Testis (tissue), 2 donors: ENCODE data around the gene TIGIT.

Experiments
- POLR2A ChIP-seq: fragments of 450-650 bp; IDR thresholded peaks from one replicate; pipeline ENCODE4 v1.6.1; 2017; ENCODE audit warnings: antibody characterized with exemption, mild to moderate bottlenecking, moderate library complexity
- TF ChIP-seq, protein P1 (sequence below), 3 experiments: fragments of 450-650 bp in 2 of 3; fragments of 200-600 bp in 1 of 3; sonication (generic) in 1 of 3; IDR thresholded peaks; one replicate each; pipeline ENCODE4 v1.5.1; 2016 to 2019; ENCODE audit warnings: antibody characterized with exemption in 3 of 3, mild to moderate bottlenecking in 2 of 3, moderate library complexity in 1 of 3

DNA sequence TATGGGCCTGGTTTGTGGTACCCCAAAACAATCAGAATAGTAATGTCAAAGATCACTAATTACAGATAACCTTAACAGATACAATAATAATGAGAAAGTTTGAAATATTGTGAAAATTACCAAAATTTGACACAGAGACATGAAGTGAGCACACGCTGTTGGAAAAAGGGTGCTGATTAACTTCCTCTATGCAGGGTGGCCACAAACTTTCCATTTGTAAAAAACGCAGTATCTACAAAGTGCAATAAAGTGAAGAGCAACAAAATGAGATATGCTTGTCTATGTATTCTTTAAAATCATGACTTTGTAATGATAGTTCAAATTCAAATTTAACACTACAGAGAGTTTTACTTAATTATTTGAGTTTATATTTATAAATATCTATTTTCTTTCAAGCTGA lies 7.6 kb upstream of the TIGIT start:
- TF ChIP-seq, protein P1, sequence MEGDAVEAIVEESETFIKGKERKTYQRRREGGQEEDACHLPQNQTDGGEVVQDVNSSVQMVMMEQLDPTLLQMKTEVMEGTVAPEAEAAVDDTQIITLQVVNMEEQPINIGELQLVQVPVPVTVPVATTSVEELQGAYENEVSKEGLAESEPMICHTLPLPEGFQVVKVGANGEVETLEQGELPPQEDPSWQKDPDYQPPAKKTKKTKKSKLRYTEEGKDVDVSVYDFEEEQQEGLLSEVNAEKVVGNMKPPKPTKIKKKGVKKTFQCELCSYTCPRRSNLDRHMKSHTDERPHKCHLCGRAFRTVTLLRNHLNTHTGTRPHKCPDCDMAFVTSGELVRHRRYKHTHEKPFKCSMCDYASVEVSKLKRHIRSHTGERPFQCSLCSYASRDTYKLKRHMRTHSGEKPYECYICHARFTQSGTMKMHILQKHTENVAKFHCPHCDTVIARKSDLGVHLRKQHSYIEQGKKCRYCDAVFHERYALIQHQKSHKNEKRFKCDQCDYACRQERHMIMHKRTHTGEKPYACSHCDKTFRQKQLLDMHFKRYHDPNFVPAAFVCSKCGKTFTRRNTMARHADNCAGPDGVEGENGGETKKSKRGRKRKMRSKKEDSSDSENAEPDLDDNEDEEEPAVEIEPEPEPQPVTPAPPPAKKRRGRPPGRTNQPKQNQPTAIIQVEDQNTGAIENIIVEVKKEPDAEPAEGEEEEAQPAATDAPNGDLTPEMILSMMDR (IDR thresholded peaks at IDR 0.05) = no peak
- no peak for TF ChIP-seq POLR2A
